CD14-positive monocyte (primary cell): ENCODE results near the gene ANK2. TPM values are rescaled to one million over a fixed set of nuclear protein-coding genes. Genes with fewer than 3 reads are reported as not detected.

Experiments used
- DNase-seq, 3 donors: peaks; one replicate each; pipeline ENCODE4 v3.0.0-alpha.2; 2011 to 2022
- H2AFZ ChIP-seq: 2 replicates; pipeline ENCODE4 v1.6.0; 2012; ENCODE audit warnings: mild to moderate bottlenecking, low read depth, low read length, inconsistent platforms; ENCODE audit not compliant: insufficient read depth, poor library complexity, severe bottlenecking
- H3K27ac ChIP-seq, 2 donors: 1 replicate in 1 of 2; 2 replicates in 1 of 2; pipeline ENCODE4 v1.5.1; 2012 to 2013; ENCODE audit warnings: low read length in 2 of 2, control low read depth in 1 of 2, inconsistent platforms in 1 of 2, low read depth in 1 of 2, mild to moderate bottlenecking in 1 of 2
- H3K27me3 ChIP-seq, 2 donors: one replicate each; pipeline versions ENCODE4 v1.6.0 to v1.6.1; 2011 to 2013; ENCODE audit warnings: low read length in 2 of 2; ENCODE audit not compliant: control insufficient read depth in 2 of 2, insufficient read depth in 2 of 2
- H3K36me3 ChIP-seq, 2 donors: replicated peaks in 1 of 2; 1 replicate in 1 of 2; 2 replicates in 1 of 2; pipeline versions ENCODE4 v1.5.1 to v1.6.1; 2012 to 2013; ENCODE audit warnings: low read length in 2 of 2, control low read depth in 1 of 2, inconsistent platforms in 1 of 2, mild to moderate bottlenecking in 1 of 2; ENCODE audit not compliant: insufficient read depth in 2 of 2, control insufficient read depth in 1 of 2
- H3K4me1 ChIP-seq, 2 donors: 1 replicate in 1 of 2; 2 replicates in 1 of 2; pipeline versions ENCODE4 v1.5.1 to v1.6.1; 2012 to 2013; ENCODE audit warnings: low read length in 2 of 2, control low read depth in 1 of 2, inconsistent platforms in 1 of 2, mild to moderate bottlenecking in 1 of 2, moderate library complexity in 1 of 2; ENCODE audit not compliant: insufficient read depth in 2 of 2, control insufficient read depth in 1 of 2
- H3K4me2 ChIP-seq: replicated peaks from 2 replicates; pipeline ENCODE3; 2012; ENCODE audit warnings: low read length, moderate library complexity, mild to moderate bottlenecking; ENCODE audit not compliant: poor library complexity, severe bottlenecking; ENCODE audit errors: extremely low read depth
- H3K4me3 ChIP-seq, 3 experiments: fragments of 200-600 bp in 1 of 3; sonication (generic) in 1 of 3; replicated peaks in 1 of 3; 1 replicate in 2 of 3; 2 replicates in 1 of 3; pipeline ENCODE4 v1.5.1; 2011 to 2013; ENCODE audit warnings: low read length in 3 of 3, mild to moderate bottlenecking in 3 of 3, control low read depth in 2 of 3, low read depth in 2 of 3, inconsistent platforms in 1 of 3, moderate library complexity in 1 of 3
- H3K79me2 ChIP-seq: 2 replicates; pipeline ENCODE4 v1.6.0; 2012; ENCODE audit warnings: mild to moderate bottlenecking, control low read depth, inconsistent platforms, low read length, moderate library complexity; ENCODE audit not compliant: insufficient read depth
- H3K9ac ChIP-seq: 2 replicates; pipeline ENCODE4 v1.6.0; 2017; ENCODE audit warnings: low read length, mild to moderate bottlenecking; ENCODE audit not compliant: insufficient read depth, poor library complexity, severe bottlenecking
- H3K9me3 ChIP-seq, 2 donors: replicated peaks in 1 of 2; 1 replicate in 1 of 2; 2 replicates in 1 of 2; pipeline versions ENCODE4 v1.5.1 to v1.6.1; 2012 to 2013; ENCODE audit warnings: low read length in 2 of 2, control low read depth in 1 of 2; ENCODE audit not compliant: control insufficient read depth in 1 of 2, insufficient read depth in 1 of 2
- H4K20me1 ChIP-seq: 2 replicates; pipeline ENCODE4 v1.6.0; 2012; ENCODE audit warnings: mild to moderate bottlenecking, low read length, control low read depth, moderate library complexity; ENCODE audit not compliant: insufficient read depth
- H3K27ac Mint-ChIP-seq, 7 donors: one replicate each; pipeline ENCODE4 v1.8.0; 2020; ENCODE audit warnings: mild to moderate bottlenecking in 7 of 7, mixed read lengths in 7 of 7, moderate library complexity in 6 of 7, inconsistent platforms in 2 of 7
- H3K27me3 Mint-ChIP-seq, 3 donors: one replicate each; pipeline ENCODE4 v1.8.0; 2021 to 2022; ENCODE audit warnings: low read depth in 3 of 3, mild to moderate bottlenecking in 3 of 3, mixed read lengths in 3 of 3, moderate library complexity in 3 of 3, inconsistent platforms in 1 of 3
- H3K36me3 Mint-ChIP-seq, 2 donors: one replicate each; pipeline ENCODE4 v1.8.0; 2020; ENCODE audit warnings: mixed read lengths in 2 of 2, inconsistent platforms in 1 of 2, mild to moderate bottlenecking in 1 of 2
- H3K4me1 Mint-ChIP-seq: one replicate; pipeline ENCODE4 v1.8.0; 2020; ENCODE audit warnings: mild to moderate bottlenecking, mixed read lengths
- H3K4me3 Mint-ChIP-seq, 2 donors: one replicate each; pipeline ENCODE4 v1.8.0; 2020; ENCODE audit warnings: mild to moderate bottlenecking in 2 of 2, mixed read lengths in 2 of 2, moderate library complexity in 1 of 2
- H3K9me3 Mint-ChIP-seq, 7 donors: one replicate each; pipeline ENCODE4 v1.8.0; 2020 to 2022; ENCODE audit warnings: mixed read lengths in 7 of 7, mild to moderate bottlenecking in 6 of 7, moderate library complexity in 6 of 7, inconsistent platforms in 2 of 7
- CTCF ChIP-seq: fragments of 200-600 bp; IDR thresholded peaks from one replicate; pipeline ENCODE4 v1.8.0; 2022; ENCODE audit warnings: antibody characterized with exemption, mild to moderate bottlenecking
- WGBS: methylation state at CpG from one replicate; pipeline ENCODE4 v1.1.5; 2013; ENCODE audit warnings: missing lambda C conversion rate; ENCODE audit not compliant: insufficient coverage; 5-methylcytosine and 5-hydroxymethylcytosine counted together
- intact Hi-C, 2 donors: fragments of 100-400 bp; cut with micrococcal nuclease; formaldehyde crosslinking; loops; one replicate each; pipeline versions ENCODE4 v1.15.0 to v1.15.1; 2023
- polyA plus RNA-seq, 3 donors: library from polyadenylated mRNA; depleted of rRNA in 1 of 3; unstranded in 2 of 3; stranded (reverse) in 1 of 3; fragments of 300-500 nt in 2 of 3; fragments of >200 nt in 1 of 3; fragmentation: Illumina TruSeq in 2 of 3; gene quantifications; 1 replicate in 2 of 3; 2 replicates in 1 of 3; pipeline ENCODE4 v1.2.3, GENCODE V29; 2012 to 2021

Gene ANK2
- polyA plus RNA-seq, 3 donors: not detected

GRCh38 chr4:113160548-113160947 is 111.1 kb downstream of the ANK2 start:
- Histone ChIP-seq H3K36me3 (no peaks in the 10 kb centered on the region), H4K20me1 (no peaks in the 10 kb centered on the region), H2AFZ (no peak overlapping the region), H3K27me3 (no peaks in the 10 kb centered on the region), H3K27ac (no peak overlapping the region), H3K9me3 (no peaks in the 10 kb centered on the region), H3K79me2 (no peaks in the 10 kb centered on the region), H3K4me3 (no peak overlapping the region), H3K4me2 (no peak overlapping the region), H3K9ac (no peak overlapping the region), H3K4me1 (no peaks in the 10 kb centered on the region)
- H3K27me3 Mint-ChIP-seq: no peaks in the 10 kb centered on the region
- no peaks in the 10 kb centered on the region for H3K4me1 Mint-ChIP-seq
- WGBS: no CpG with 5 or more reads among the region's 3 CpGs
- H3K36me3 Mint-ChIP-seq: no peaks in the 10 kb centered on the region
- intact Hi-C loops: no loop called here
- no peak overlapping the region for H3K4me3 Mint-ChIP-seq
- no peak for DNase-seq
- no peak for TF ChIP-seq CTCF
- H3K27ac Mint-ChIP-seq: no peak overlapping the region
- H3K9me3 Mint-ChIP-seq: peaks cover 0 to 2% (median 0%) of the 10 kb centered on the region in 7 donors

- no peak for DNase-seq
- no peaks in the 10 kb centered on the region for H3K27me3 Mint-ChIP-seq
Observed at GRCh38 chr4:113162089-113162488, 112.6 kb downstream of the ANK2 start.

More at GRCh38 chr4:113162089-113162488, 112.6 kb downstream of the ANK2 start:
- no peak for TF ChIP-seq CTCF
- no peak overlapping the region for H3K4me3 Mint-ChIP-seq
- no peak overlapping the region for H3K27ac Mint-ChIP-seq
- intact Hi-C loops: no loop called here
- no peaks in the 10 kb centered on the region for H3K4me1 Mint-ChIP-seq
- no peaks in the 10 kb centered on the region for H3K36me3 Mint-ChIP-seq
- H3K9me3 ChIP-seq: no peaks in the 10 kb centered on the region
- H3K9ac ChIP-seq: no peak overlapping the region
- no peak overlapping the region for H2AFZ ChIP-seq
- H3K27ac ChIP-seq: no peak overlapping the region
- peaks cover 0 to 2% (median 0%) of the 10 kb centered on the region in 7 donors for H3K9me3 Mint-ChIP-seq
- WGBS: no CpG with 5 or more reads among the region's 1 CpG
- H4K20me1 ChIP-seq: no peaks in the 10 kb centered on the region
- no peak overlapping the region for H3K4me3 ChIP-seq
- H3K4me2 ChIP-seq: no peak overlapping the region
- no peaks in the 10 kb centered on the region for H3K36me3 ChIP-seq
- H3K27me3 ChIP-seq: no peaks in the 10 kb centered on the region
- H3K79me2 ChIP-seq: no peaks in the 10 kb centered on the region
- no peaks in the 10 kb centered on the region for H3K4me1 ChIP-seq
